Psoas muscle (tissue), 8 donors: ENCODE results near the gene MMAB. TPM values are rescaled to one million over a fixed set of nuclear protein-coding genes. Genes with fewer than 3 reads are reported as not detected.

ENCODE experiments used
- ATAC-seq, 4 donors: fragments of 200-7000 bp; cut with Tn5 transposase; one replicate each; pipeline ENCODE4 v1.9.1; 2020; ENCODE audit warnings: moderate library complexity in 3 of 4, mild to moderate bottlenecking in 2 of 4
- DNase-seq, 2 donors: peaks; one replicate each; pipeline ENCODE4 v3.0.0-alpha.2; 2020
- H3K27ac ChIP-seq: fragments of 200-600 bp; one replicate; pipeline ENCODE4 v1.8.0; 2022
- H3K27me3 ChIP-seq, 3 donors: fragments of 200-600 bp in 1 of 3; one replicate each; pipeline versions ENCODE4 v1.6.1 to v1.8.0; 2013 to 2022; ENCODE audit warnings: low read length in 2 of 3, mild to moderate bottlenecking in 2 of 3, moderate library complexity in 1 of 3; ENCODE audit not compliant: insufficient read depth in 3 of 3
- H3K36me3 ChIP-seq, 2 donors: fragments of 200-600 bp in 1 of 2; one replicate each; pipeline versions ENCODE4 v1.6.1 to v1.8.0; 2013 to 2022; ENCODE audit warnings: low read depth in 1 of 2, mild to moderate bottlenecking in 1 of 2, moderate library complexity in 1 of 2; ENCODE audit not compliant: insufficient read depth in 1 of 2
- H3K4me1 ChIP-seq: fragments of 200-600 bp; one replicate; pipeline ENCODE4 v1.8.0; 2022
- H3K4me3 ChIP-seq: fragments of 200-600 bp; one replicate; pipeline ENCODE4 v1.8.0; 2022; ENCODE audit warnings: mild to moderate bottlenecking
- H3K9me3 ChIP-seq: fragments of 200-600 bp; one replicate; pipeline ENCODE4 v1.8.0; 2022
- WGBS, 3 donors: extraction: QIAGEN DNeasy Blood & Tissue Kit; methylation state at CpG; one replicate each; pipeline versions ENCODE4 v1.1.6 to v1.1.7; 2013; 5-methylcytosine and 5-hydroxymethylcytosine counted together
- intact Hi-C, 2 donors: fragments of 100-400 bp; cut with DNase I; formaldehyde crosslinking; loops; one replicate each; pipeline versions ENCODE4 v1.11.0 to v1.14.2; 2022
- polyA plus RNA-seq, 3 donors: library from polyadenylated mRNA; stranded (reverse); fragments of 200-250 nt; gene quantifications; one replicate each; pipeline ENCODE4 v1.2.3, GENCODE V29; 2013
- total RNA-seq, 4 donors: library from RNA; stranded (reverse); fragmentation: NEBNext Ultra II Directional in 2 of 4; extraction: Animal tissue kit (Norgen Biotek cat#: 25700) in 2 of 4; gene quantifications; one replicate each; pipeline versions ENCODE4 v1.2.1 to v1.2.4, GENCODE V29; 2021 to 2023
- TF ChIP-seq, protein P1 (sequence below): fragments of 200-600 bp; IDR thresholded peaks from one replicate; pipeline ENCODE4 v1.8.0; 2022; ENCODE audit warnings: antibody characterized with exemption
- donor health status: healthy with polysubstance abuse.
- donor health status: DM: no; HTN: no; CAD: no; lungs with moderate emphysema.
- donor health status: Bipolar disorder and iron deficiency.
- donor health status: healthy.
- donor health status: DM: yes; HTN: yes; CAD: no.
- donor health status: DM: no; HTN: no; CAD: no.
- donor health status: DM: no; HTN: no; CAD: no.
- donor health status: DM: yes; HTN: yes; CAD: no.

MMAB gene
- total and polyA plus RNA-seq, 7 donors: 17.3 to 43.3 (median 34.1) TPM

- H3K27ac ChIP-seq: no peak overlapping the region
- WGBS, 3 donors: 86 to 91% (median 87%) methylated on average over 5 of the region's 5 CpGs
Observed at GRCh38 chr12:109535863-109536250, 37.4 kb downstream of the MMAB start.

DNA sequence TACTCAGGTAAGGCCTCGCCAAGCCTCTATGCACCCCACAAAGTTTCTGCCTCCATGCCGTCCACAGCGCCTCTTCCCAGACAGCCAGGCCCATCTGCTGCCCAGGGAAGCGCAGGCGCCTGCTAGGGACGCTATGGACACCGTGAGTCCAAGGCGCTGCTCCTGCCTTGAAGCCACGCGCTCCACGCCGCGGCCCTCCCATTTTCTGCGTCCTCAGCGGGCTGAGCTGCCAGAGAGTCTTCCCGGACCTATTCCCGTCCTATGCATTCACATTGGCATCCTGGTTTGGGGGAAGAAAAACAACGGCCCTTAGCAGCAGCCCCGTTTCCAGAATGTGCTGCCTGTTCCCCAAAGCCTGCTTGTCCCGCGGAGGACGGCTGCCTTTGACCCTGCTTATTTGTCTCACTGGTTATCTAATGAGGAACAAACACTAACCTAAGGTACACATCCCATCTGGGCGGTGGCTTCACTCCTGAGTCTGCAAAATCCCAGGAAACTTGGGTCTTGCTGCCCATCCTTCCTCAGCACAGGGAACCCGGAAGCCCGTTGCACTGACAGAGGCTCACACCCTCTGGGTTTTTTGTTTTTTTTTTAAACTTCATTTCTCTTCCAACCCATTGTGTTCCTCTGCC is 38.0 kb downstream of the MMAB start:
- no peaks in the 10 kb centered on the region for H3K9me3 ChIP-seq
- no peaks in the 10 kb centered on the region for H3K27me3 ChIP-seq
- TF ChIP-seq, protein P1, sequence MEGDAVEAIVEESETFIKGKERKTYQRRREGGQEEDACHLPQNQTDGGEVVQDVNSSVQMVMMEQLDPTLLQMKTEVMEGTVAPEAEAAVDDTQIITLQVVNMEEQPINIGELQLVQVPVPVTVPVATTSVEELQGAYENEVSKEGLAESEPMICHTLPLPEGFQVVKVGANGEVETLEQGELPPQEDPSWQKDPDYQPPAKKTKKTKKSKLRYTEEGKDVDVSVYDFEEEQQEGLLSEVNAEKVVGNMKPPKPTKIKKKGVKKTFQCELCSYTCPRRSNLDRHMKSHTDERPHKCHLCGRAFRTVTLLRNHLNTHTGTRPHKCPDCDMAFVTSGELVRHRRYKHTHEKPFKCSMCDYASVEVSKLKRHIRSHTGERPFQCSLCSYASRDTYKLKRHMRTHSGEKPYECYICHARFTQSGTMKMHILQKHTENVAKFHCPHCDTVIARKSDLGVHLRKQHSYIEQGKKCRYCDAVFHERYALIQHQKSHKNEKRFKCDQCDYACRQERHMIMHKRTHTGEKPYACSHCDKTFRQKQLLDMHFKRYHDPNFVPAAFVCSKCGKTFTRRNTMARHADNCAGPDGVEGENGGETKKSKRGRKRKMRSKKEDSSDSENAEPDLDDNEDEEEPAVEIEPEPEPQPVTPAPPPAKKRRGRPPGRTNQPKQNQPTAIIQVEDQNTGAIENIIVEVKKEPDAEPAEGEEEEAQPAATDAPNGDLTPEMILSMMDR: no peak
- DNase-seq (no peak), ATAC-seq (no peak)
- no peaks in the 10 kb centered on the region for H3K4me1 ChIP-seq
- no peak overlapping the region for H3K4me3 ChIP-seq
- no peak overlapping the region for H3K27ac ChIP-seq
- intact Hi-C loops: no loop called here
- 92 to 94% (median 93%) methylated on average over 25 of the region's 25 CpGs for WGBS, 3 donors
- H3K36me3 ChIP-seq: peaks cover 8 to 98% of the 10 kb centered on the region in 2 donors

More at GRCh38 chr12:109535863-109536250, 37.4 kb downstream of the MMAB start:
- H3K4me1 ChIP-seq: no peaks in the 10 kb centered on the region
- TF ChIP-seq, protein P1: no peak
- H3K27me3 ChIP-seq: no peaks in the 10 kb centered on the region
- DNase-seq (no peak), ATAC-seq (no peak)
- H3K9me3 ChIP-seq: no peaks in the 10 kb centered on the region
- H3K36me3 ChIP-seq: peaks cover 4 to 95% of the 10 kb centered on the region in 2 donors
- intact Hi-C loops: no loop called here
- no peak overlapping the region for H3K4me3 ChIP-seq

GRCh38 chr12:109534456-109534855 is 38.8 kb downstream of the MMAB start:
- ATAC-seq (no peak), DNase-seq (no peak)
- TF ChIP-seq, protein P1: no peak
- no peak overlapping the region for H3K27ac ChIP-seq
- WGBS, 3 donors: 93 to 97% (median 96%) methylated on average over 15 of the region's 15 CpGs
- no peak overlapping the region for H3K4me3 ChIP-seq
- H3K36me3 ChIP-seq: peaks cover 9 to 98% of the 10 kb centered on the region in 2 donors
- H3K4me1 ChIP-seq: no peaks in the 10 kb centered on the region
- H3K27me3 ChIP-seq: no peaks in the 10 kb centered on the region
- intact Hi-C loops: no loop called here
- H3K9me3 ChIP-seq: no peaks in the 10 kb centered on the region

DNA sequence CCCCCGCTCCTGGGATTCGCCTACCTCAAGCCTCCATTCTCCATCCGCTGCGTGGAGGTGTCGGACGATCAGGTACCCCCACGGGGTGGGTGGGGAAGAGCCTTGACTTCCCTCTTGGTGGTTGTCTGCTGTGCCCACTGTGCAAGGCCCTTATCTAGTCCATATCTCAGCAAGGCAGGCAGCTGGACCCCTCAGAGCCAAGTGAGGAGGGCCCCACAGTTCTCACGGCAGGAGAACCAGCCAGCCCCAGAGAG is 39.9 kb downstream of the MMAB start:
- Histone ChIP-seq H3K9me3 (no peaks in the 10 kb centered on the region), H3K36me3 (peaks cover 9 to 99% of the 10 kb centered on the region in 2 donors), H3K27ac (no peak overlapping the region), H3K4me1 (no peaks in the 10 kb centered on the region), H3K27me3 (no peaks in the 10 kb centered on the region), H3K4me3 (no peak overlapping the region)
- intact Hi-C loops: no loop called here
- WGBS, 3 donors: 89 to 93% (median 91%) methylated on average over 8 of the region's 8 CpGs
- DNase-seq: peak in 1 of 2 donors; percentile 23
- ATAC-seq: no peak
- TF ChIP-seq, protein P1: no peak
